Sciatic nerve (tissue), 2 donors: ENCODE results near the gene MTNR1A. TPM values are rescaled to one million over a fixed set of nuclear protein-coding genes. Genes with fewer than 3 reads are reported as not detected.

Experiments used
- ATAC-seq: fragments of 200-7000 bp; cut with Tn5 transposase; one replicate; pipeline ENCODE4 v1.9.1; 2020; ENCODE audit warnings: mild to moderate bottlenecking, moderate library complexity
- DNase-seq: peaks from one replicate; pipeline ENCODE4 v3.0.0-alpha.2; 2020; ENCODE audit warnings: low spot score
- intact Hi-C: fragments of 100-400 bp; cut with DNase I; formaldehyde crosslinking; loops from one replicate; pipeline ENCODE4 v1.14.2; 2022
- total RNA-seq: library from RNA; stranded (reverse); fragmentation: NEBNext Ultra II Directional; extraction: Animal tissue kit (Norgen Biotek cat#: 25700); gene quantifications from one replicate; pipeline ENCODE4 v1.2.1, GENCODE V29; 2021
- donor health status: DM: no; HTN: no; CAD: no.
- donor health status: DM: no; HTN: no; CAD: no.

The MTNR1A gene
- not detected for total RNA-seq

DNA sequence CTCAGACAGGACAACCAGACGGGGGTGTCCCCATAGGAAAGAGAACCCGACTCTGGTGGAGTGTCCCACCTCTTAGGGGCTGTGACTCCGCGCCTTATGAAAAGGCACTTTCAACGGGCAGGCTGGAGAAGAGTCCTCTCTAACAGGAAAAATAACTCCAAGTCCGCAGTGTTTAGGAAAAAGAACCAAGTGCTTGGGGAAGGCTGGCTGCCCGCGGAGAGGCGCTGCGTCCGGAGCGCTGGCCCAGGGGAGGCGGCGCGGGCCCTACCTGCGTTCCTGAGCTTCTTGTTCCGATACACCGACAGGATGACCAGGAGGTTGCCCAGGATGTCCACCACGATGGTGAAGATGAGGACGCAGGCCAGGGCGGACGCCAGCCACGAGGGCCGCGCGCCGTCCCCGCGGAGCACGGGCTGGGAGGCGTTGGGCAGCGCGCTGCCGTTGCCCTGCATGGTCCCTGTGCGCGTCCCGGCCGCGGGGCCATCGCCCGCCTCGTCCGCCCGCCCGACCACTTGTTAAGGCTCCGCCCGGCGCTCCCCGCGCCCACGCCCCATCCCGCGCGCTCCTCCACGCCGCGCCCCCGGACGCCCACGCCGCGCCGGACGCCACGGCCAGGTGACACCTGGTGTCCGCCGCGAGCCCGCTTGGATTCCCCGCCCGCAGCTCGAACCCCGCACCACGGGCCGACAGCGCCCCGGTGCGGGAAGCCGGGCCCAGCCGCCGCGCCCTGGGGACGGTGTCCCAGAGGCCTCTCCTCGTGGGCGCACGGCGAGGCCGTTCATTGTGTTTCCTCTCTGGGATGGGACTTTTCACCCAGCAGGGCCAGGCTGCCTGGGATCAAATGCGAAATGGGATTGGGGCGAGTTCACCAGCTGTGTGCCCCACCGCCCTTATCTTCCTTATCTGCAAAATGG lies at the start of gene MTNR1A:
TSS of gene MTNR1A (minus strand) at position 654 of the 914 bp plus-strand sequence. CDS start at position 452, 202 bp downstream.
- DNase-seq, result no peak
- ATAC-seq, result no peak
- intact Hi-C loops, result no loop called here

DNA sequence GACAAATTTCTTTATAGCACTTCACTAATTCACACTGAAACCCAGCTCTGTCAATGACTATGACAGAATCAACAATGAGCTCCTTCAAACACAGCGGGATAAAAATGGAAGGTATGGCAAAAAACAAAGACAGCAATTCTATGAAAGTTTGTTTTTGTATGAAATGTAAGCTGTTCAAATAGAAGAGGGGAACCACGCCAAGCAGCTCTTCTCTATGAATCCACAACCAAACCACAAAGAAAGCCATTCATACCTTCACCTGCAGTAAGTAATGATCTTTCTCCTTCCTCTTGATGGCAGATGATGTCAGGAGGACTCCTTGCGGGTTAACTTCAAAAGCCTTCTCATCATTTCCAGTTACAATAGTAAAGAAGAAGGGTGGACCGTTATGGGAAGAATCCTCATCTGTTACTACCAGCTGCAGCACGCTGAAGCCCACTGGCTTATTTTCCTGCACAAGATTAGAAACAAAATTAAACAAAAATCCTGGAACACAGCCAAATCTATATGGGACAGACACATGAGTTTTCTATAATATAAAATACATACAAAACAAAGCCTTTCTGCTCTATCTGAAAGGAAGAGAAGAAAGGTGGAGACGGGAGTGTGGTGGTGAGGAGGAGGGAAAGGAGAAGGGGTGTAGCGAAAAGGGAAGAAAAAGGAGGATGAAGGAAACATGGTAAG lies 48.9 kb upstream of the MTNR1A start:
- DNase-seq (no peak), ATAC-seq (no peak)
- intact Hi-C loops, result no loop called here

DNA sequence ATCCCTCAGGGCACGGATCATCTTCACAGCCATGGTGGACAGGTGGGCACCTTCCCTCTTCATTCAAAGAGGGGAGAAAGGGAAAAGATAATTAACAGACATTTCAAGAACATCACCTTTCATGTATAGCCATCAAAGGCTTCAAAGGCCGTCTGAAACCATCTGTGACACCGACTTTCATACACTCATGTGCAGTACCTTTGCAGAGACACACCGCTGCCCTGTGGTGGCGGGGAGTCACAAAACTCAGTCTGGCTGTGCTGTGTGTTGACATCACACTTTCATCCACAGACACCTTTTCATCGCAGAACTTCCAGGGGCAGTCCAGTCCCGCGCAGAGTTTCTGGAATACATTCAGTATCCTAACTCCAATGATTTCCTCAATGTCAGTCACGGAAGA lies 47.6 kb upstream of the MTNR1A start:
- intact Hi-C loops, result no loop called here
- no peak for ATAC-seq
- no peak for DNase-seq

DNA sequence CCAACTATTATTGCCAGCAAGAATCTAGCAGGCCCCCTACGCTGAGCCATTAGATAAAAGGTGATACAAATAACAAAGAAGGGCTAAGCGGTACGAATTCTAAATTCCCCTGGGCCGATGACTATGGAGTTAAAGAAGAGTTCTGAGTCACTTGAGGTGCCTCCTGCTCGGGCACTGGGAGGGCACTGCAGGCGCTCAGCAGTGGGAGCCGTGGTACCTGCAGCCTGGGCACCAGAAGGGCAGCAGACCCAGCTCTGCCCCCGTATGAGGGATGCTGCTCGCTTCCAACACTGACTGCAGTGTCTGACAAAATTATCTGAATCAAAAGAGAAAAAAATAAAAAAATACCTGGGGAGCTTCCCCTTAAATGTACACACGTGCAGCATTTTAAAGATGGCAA lies 44.1 kb upstream of the MTNR1A start:
- ATAC-seq (no peak), DNase-seq (no peak)
- intact Hi-C loops, result no loop called here

DNA sequence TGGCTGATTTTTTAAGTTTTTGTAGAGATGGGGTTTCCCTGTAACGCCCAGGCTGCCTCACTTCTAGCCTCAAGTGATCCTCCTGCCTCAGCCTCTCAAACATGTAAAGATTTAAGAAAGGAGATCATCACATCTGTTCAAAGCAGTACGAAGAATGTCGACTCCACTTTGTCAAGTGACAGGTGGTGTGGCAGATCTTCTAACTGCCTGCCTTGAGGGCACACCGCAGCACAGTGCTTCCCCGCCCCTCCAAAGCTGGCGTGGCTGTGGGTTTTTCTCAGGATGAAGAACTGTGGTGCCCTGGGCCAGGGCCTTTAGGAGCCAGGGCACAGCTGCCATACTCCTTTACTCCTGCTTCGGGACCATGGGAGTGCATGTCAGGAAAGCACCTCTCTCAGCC lies 43.3 kb upstream of the MTNR1A start:
- intact Hi-C loops, result no loop called here
- ATAC-seq (no peak), DNase-seq (no peak)

DNA sequence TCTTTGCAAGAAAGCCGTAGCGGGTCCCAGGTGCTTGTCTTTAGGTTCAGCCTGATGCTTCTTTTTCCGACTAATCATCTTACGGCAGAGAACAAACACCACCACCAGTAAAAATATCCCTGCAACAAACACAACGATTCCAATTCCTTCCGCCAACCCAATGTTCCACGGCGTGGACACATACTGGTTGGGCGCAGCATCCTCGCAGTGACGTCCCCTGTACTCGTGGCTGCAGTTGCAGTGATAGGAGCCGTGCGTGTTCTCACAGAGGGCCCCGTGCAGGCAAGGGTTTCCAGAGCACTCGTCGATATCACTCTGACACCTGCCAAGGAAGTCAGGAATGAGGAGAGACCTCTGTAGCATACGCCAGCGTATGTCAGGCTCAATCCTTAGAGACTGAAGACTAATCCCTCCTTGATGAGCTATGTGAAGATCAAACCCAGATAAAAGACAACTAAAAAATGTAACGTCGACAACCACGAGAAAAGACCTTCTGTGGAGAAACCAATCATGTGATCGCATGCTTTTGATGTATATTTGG lies 41.6 kb upstream of the MTNR1A start:
- intact Hi-C loops, result no loop called here
- ATAC-seq (no peak), DNase-seq (no peak)

DNA sequence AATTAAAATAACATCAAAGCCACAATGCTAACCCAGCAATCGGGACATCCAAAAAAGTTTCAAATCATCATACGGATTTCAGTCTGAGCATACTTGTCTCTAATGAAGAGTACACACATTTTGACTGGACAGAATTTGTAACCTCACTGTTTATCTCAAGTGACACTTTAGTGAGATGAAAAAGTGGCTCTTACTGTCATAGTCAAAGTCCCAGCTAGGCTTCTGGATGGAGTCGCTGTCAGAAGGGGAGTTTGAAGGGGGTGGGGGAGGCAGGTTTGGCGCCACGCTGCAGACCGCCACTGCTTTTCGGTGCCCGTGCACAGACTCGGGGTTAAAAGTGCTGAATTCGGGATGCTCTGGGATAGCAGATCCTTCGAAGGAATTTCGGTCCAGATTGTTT lies 41.0 kb upstream of the MTNR1A start:
- ATAC-seq, result no peak
- no peak for DNase-seq
- intact Hi-C loops, result no loop called here

DNA sequence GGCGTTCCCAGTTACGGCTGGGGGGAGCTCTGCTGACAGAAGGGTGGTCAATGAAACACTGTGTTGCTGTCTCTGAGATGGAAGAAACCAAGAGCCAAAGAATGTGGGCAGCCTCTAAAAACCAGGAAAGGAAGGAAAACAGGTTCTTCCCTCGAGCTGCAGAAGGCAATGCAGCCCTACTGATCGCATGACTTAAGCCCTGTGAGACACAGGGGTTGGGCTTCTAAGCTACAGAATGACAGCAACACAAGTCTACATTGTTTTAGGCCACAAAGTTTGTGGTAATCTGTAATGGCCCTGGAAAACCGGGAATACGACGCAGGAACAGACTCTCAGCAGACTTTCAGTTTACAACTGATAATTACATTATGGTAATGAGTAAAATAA lies 38.2 kb upstream of the MTNR1A start:
- ATAC-seq (no peak), DNase-seq (no peak)
- intact Hi-C loops, result no loop called here

DNA sequence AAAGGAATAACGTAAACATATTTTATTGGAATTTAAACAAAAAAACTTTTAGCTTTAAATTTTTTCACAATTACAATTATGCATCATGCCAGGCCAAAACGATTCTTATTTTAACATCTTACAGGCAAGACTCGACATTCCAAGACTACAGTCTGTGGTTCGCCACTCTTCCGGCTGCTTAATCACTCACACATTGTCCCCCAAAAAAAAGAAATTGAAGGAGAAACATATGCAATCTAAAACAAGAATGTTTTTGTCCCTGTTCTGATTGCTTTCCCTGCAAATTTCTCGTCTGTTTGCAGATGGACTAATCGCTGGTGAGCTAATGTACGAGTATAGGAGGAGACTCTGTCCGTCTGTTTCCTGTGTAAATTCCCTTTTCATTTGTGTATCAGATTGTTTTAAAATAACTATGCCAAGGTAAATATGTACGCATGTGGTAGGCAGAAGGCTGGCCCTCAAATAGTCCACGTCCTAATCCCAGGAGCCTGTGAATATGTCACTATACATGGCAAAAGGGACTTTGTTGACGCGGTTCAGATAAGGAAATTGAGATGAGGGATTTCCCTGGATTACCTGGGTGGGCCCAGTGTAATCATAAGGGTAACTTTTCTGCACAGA lies 37.7 kb upstream of the MTNR1A start:
- intact Hi-C loops, result no loop called here
- no peak for DNase-seq
- no peak for ATAC-seq

DNA sequence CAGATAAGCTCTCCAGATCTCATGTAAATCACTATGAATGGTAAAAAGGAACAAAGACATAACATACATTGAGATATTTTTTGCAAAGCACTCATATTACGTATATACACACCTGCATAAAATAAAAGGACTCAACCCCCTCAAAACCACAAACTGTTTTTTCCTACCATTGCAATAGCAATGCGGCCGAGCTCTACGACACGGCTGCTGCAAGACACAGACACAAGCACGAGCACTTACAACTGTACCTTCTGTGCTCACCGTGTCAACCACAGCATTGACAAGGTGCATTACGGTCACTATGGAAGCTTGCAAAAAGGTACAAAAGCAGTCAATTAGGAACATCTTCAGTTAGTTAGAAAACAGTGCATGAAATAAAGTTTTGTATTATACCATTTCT lies 37.1 kb upstream of the MTNR1A start:
- intact Hi-C loops, result no loop called here
- no peak for DNase-seq
- ATAC-seq, result no peak

DNA sequence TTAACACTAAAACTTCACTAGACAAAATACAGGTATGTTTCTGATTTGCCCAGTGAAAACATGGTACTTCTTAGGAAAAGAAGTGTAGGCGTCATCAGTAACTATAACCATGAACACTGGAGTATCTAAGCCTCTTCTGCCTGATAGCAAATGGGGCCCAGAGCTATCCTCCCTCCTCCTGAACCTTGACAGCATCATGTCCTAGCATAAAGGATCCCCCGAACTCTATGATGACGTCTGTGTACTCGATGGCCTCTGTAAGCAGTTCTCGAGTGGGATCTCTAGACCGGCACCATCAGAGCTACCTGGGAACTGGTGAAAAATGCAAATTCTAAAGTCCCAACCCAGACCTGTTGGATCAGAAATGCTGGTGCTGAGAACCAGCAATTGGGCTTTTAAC lies 36.3 kb upstream of the MTNR1A start:
- no peak for ATAC-seq
- DNase-seq, result no peak

DNA sequence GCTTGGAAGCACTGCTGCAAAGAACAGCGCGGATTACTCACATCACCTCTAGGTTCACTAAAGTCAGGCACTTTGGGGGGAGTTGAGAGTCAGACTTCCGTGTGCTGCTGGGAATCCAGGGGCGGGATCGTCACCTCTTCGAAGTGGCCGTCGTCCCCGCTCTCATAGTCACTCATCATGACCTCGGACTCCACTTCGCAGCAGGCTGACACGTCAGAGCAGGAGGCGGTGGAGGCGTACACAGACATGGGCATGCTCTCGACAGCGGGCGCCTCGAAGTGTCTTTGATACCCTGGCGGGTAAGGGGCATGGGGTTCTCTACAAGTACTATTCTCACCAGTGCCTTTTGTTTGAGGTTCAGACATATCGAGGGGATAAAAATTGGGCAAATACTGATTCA lies 33.1 kb upstream of the MTNR1A start:
- DNase-seq, result no peak
- no peak for ATAC-seq
- intact Hi-C loops, result loop anchor here (5.0 kb wide), 1 partner anchor 116 kb away; no protein-coding TSS in a partner anchor

More for the DNA sequence above, 36.3 kb upstream of the MTNR1A start:
- intact Hi-C loops, result no loop called here

DNA sequence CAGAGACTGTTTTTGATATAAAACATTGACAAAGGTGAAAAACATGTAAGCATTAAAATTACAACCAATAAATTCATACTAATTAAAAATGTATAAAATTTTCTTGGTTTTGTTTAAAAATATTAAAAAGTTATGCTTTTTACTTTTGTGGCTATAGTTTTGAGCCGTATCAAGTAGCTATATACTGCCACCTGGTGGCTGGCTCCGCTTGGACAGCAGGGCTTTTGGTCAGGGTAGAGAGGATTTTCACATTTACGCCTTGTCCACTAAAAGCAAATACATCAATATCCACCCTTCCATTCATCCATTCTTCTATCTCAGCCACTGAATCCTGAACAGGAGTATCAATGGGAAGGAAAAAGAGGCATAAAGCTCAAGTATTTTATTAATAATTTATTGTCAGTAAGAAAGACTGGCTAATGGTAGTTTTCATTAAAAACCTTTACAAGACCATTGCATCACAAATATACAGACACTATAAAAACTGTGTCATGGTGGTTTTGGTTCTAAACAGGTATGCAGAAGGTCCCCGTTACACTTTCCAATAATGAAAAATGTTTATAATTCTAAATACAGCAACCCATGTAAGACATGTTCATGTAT lies 32.1 kb upstream of the MTNR1A start:
- ATAC-seq, result peak; percentile 82
- peak; percentile 86 for DNase-seq
- intact Hi-C loops, result loop anchor here (5.0 kb wide), 1 partner anchor 115 kb away; no protein-coding TSS in a partner anchor

DNA sequence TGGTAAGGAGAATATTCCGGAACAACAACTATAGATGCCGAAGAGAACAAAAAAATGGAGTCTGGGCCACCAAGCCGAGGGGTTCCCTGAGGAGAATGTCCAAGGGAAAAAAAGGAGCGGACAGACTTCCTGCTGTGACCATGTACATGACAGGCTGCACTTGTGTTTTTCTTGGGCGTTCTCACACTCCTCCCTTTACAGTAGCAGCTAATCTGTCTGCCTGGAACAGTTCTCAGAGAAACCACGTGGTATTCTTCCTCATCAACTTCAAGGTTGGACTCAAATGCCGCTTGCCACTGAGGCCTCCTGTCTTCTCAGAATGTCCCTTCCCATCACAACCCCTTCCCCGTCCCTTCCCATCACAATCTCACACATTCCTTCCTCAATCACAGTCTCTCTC lies 30.8 kb upstream of the MTNR1A start:
- intact Hi-C loops, result loop anchor here (5.0 kb wide), 1 partner anchor 114 kb away; no protein-coding TSS in a partner anchor
- ATAC-seq (no peak), DNase-seq (no peak)

DNA sequence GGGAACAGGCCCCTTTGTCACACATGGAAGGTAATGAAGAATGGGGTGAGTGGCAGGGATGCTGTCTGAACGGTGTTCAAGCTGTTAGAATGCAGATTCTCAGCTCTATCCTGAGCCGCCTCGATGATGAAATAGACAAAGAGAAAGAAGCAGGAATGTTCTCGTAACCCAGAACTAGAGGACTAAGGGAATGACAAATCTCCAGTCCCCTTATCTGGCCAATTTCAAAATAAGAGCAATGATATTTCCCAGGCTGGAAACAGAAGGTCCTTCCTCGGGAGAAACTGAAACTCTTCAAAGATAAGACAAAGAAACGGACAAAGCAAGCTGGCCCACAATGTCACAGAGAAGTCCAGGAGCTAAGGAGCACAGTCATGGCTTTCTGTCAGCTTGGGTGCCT lies 29.5 kb upstream of the MTNR1A start:
- ATAC-seq (no peak), DNase-seq (no peak)
- intact Hi-C loops, result loop anchor here (5.0 kb wide), 1 partner anchor 113 kb away; no protein-coding TSS in a partner anchor

DNA sequence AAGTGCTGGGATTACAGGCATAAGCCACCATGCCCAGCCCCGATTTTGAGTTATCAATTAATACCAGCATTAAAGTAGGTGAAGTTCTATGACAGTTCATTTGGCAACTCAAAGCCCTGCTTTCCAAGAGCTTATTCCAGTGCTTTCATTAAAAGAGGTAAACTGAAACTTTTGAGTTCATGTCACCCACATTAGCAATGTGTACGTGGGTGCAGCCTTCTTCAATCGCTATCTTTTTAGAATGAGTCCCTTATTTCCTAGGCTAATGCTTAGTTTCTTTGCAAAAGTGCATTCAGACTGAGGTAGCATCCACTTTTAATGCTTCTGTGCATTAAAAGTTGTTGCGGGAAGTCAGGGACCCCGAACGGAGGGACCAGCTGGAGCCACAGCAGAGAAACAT lies 26.1 kb upstream of the MTNR1A start:
- intact Hi-C loops, result no loop called here
- ATAC-seq, result no peak
- DNase-seq, result no peak

DNA sequence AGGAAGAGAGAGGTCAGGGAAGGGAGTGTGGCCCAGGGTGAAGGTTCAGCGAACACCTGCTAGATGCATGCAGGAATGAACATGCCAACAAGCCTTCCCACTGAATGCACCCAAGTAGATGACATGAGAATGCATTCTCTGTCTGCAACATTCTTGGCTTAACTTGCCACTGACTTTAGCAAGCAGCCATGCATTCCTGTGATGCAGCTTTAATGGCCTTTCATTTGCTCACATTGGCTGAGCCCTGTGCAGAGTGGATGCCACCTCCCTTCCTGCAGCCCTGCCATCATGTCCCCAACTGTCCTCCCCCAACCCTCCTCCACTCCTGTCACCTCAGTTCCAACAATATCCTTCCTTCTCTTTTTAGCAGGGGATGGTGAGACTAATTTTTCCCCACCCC lies 25.3 kb upstream of the MTNR1A start:
- ATAC-seq, result no peak
- no peak for DNase-seq
- intact Hi-C loops, result no loop called here

DNA sequence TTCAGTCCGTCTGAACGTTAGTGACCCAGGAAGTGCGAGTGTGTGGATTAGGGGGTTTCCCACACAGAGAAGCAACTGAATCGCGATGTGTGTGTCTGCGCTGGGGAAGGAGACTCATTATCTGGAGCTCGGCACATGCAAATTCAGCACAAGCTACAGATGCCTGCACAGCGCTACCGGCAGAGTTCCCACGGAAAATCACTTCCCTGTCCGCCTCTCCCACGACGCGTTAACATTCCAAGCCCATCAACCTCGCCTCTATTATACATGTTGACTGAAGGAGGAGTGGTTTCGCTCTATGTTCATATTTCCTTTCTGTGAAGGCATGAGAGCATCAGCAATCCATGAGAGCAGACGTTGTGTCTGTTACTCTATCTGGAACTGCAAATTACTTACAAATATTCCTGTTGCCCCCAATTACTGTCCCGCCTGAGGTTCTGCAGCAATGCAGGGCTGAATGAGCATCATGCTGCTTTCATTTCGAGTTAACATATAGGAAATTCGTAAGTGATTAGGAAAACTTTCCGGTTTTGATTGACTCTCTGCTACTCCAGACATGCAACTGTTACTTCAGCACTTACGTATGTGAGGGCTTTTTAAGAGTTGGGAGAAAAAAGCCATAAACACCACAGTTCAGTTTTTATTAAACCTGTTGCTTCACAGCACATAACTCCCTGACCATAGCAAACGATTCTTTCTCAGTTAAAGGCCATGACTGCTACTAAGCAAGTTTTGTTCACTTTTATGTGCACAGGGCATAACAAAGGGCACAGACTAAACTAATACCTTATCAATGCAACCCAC lies 15.0 kb upstream of the MTNR1A start:
- intact Hi-C loops, result no loop called here
- DNase-seq (no peak), ATAC-seq (no peak)
